Fibroblast of skin of right quadriceps (primary cell): ENCODE measurements around the gene SEPHS2.
A peak's percentile ranks its signal among the peaks of the same experiment; 100 is the strongest.
"Not testable (repeated sequence)": the region's sequence is repeated elsewhere in the genome, so short reads cannot be mapped to it uniquely, and the experiment has no call there.

Experiments used
- DNase-seq: peaks from one replicate; pipeline ENCODE4 v3.0.0-alpha.2; 2013

Gene SEPHS2

DNA sequence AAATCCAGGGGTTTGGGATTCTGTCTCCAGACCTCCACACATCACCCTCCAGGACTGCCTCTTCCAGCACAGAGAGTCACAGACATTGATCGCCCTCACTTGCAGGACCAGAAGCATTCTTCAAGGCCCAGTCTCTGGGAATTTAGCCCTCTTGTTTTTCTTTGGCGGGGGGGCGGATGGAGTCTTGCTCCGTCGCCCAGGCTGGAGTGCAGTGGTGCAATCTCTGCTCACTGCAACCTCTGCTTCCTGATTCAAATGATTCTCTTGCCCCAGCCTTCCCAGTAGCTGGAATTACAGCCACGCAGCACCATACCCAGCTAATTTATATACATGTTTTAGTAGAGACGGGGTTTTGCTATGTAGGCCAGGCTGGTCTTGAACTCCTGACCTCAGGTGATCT lies 18.4 kb upstream of the SEPHS2 start:
- DNase-seq: no peak

- DNase-seq: not testable (repeated sequence)
Measured at GRCh38 chr16:30461426-30461825, 15.8 kb upstream of the SEPHS2 start.

GRCh38 chr16:30459456-30459855 lies 13.8 kb upstream of the SEPHS2 start:
- DNase-seq: no peak

- no peak for DNase-seq
Measured at GRCh38 chr16:30458561-30459394, 13.1 kb upstream of the SEPHS2 start.

GRCh38 chr16:30457743-30458560 lies 12.3 kb upstream of the SEPHS2 start:
- DNase-seq: no peak

GRCh38 chr16:30457256-30457655 lies 11.6 kb upstream of the SEPHS2 start:
- no peak for DNase-seq

DNA sequence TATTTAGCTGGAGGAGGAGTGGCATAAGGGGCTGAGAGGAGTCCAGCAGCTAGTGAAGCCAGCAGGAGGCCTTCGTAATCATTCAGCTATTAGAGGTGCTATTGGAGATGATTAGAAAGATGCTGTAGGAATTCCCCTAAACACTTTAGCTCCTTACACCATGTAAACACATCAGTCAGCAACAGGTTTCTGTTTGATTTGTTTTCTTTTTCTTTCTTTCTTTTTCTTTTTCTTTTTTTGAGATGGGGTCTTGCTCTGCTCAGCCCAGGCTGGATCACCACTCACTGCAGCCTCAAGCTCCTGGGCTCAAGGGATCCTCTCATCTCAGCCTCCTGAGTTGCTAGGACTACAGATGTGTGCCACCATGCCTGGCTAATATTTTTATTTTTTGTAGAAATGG lies 10.6 kb upstream of the SEPHS2 start:
- no peak for DNase-seq

DNA sequence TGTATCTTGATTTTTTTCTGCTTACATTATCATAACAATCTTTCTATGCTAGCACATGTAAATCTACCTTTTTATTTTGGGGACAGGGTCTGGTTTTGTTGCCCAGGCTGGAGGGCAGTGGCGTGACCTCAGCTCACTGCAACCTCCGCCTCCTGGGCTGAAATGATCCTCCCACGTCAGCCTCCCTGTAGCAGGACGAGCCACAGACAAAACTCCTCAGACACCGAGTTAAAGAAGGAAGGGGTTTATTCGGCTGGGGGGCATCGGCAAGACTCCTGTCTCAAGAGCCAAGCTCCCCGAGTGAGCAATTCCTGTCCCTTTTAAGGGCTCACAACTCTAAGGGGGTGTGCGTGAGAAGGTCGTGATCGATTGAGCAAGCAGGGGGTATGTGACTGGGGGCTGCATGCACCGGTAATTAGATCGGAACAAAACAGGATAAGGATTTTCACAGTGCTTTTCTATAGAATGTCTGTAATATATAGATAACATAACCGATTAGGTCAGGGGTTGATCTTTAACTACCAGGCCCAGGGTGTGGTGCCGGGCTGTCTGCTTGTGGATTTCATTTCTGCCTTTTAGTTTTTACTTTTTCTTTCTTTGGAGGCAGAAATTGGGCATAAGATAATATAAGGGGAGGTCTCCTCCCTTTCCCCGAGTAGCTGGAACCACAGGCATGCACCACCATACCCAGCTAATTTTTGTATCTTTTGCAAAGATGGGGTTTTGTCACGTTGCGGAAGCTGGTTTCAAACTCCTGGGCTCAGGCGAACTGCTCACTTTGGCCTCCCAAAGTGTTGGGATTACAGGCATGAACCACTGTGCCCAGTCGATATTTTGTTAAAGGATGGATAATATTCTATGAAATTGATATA lies 7.3 kb upstream of the SEPHS2 start:
- DNase-seq: not testable (repeated sequence)

GRCh38 chr16:30449116-30449435 lies 3.4 kb upstream of the SEPHS2 start:
- DNase-seq: no peak

GRCh38 chr16:30447512-30448226 lies 2.0 kb upstream of the SEPHS2 start:
- no peak for DNase-seq

DNA sequence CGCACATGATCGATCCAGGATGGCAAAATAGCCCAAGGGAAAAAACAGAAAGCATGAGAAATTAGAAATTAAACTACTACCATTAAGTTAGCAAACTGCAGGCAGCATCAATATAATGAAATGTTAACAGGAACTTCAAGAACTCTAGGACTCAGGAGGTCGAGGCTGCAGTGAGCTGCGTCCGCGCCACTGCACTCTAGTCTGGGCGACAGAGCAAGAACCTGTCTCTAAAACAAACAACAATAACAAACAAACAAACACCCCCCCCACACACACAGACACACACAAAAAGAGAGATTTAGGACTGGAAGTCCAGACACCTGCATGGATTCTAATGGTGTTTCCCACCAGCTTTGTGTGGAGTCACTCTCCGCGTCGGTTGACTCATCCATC lies 525 bp upstream of the SEPHS2 start:
- DNase-seq: no peak

GRCh38 chr16:30445149-30445407 lies 596 bp downstream of the SEPHS2 start:
- no peak for DNase-seq

GRCh38 chr16:30444231-30445148 lies 1.2 kb downstream of the SEPHS2 start:
- no peak for DNase-seq

DNA sequence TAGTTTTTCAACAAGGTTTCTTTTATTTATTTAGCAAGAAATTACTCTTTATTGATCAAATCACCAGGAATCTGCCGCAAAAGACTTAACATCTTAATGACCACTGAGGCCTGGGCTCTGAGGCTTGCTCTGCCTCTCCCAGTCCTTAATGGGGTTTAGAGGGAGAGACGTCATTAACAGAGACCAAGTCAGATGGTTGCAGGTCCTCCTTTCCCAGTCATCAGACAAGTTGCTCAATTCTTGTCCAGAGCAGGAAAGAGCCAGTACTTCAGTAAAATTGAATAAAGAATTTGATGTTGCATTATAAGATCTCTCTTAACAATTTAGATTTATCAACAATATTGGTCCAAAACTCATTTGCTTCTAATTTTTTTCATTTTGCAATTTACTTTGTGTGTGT lies 2.0 kb downstream of the SEPHS2 start:
- DNase-seq: no peak

DNA sequence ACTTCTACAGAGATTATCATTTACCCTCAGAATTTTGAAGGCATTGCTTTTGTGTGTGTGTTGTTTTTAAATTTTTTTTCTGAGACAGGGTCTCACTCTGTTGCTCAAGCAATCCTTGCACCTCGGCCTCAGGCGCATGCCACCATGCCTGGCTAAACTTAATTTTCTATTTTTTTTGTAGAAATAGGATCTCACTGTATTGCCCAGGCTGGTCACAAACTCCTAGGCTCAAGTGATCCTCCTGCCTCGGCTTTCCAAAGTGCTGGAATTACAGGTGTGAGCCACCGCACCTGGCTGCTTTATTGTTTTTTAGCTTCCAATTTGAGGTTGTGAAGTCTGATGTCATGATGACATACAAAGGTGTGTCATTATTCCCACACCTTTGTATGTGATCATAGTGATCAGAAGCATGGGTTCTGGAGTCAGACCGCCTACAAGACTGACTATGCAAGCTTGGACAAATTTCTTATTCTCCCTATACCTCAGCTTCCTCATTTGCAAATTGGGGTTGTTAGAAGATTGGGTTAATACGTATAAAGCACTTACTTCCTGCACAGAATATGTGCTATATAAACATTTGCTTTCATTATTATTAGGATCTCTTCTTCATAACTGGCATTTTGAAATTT lies 5.8 kb downstream of the SEPHS2 start:
- DNase-seq: no peak

GRCh38 chr16:30438835-30439234 lies 6.8 kb downstream of the SEPHS2 start:
- DNase-seq: no peak

DNA sequence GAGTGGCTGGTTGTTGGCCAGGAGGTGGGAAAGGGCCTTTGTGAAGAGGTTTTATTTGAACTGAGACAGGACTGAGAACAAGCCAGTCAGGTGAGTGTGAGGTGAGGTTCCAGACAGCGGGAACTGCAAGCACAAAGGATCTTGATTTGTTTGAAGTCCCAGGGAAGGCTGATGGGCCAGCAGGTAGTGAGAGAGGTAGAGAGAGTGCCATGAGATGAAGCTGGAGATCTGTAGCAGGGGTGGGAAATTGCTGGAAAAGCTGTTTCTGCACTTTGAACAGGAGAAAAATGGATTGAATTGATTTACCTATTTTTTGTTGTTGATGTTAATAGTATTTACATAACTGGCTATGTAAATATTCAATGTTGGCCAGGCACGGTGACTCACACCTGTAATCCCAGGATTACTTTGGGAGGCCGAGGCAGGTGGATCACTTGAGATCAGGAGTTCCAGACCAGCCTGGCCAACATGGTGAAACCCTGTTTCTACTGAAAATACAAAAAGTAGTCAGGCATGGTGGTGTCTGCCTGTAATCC lies 8.1 kb downstream of the SEPHS2 start:
- no peak for DNase-seq

DNA sequence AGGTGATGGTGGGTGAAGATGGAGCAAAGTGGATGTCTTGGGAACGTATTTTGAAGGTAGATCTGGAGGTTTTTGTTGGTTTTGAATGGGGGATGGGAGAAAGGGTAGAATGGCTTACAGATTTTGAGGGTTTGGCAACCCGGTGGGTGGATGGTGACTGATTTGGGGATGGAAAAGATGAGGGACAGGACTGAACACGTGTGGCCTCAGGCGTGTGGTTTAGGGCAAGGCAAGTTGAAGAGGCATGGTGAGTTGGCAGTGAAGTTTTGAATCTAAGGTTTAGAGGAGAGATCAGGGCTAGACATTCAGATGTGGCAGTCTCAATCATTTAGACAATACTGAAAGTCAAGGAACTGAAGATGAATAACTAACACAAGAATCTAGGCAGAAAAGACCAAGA lies 10.8 kb downstream of the SEPHS2 start:
- DNase-seq: no peak

GRCh38 chr16:30430428-30430970 lies 15.2 kb downstream of the SEPHS2 start:
- DNase-seq: no peak

- peak; percentile 99 for DNase-seq
Measured at GRCh38 chr16:30429678-30430427, 15.8 kb downstream of the SEPHS2 start, which contains the start of gene DCTPP1. DCTPP1 (minus strand) TSS chr16:30430030; CDS start chr16:30429980, 50 bp downstream.
